Left lung (tissue), 10 donors: ENCODE measurements around the gene S1PR2. TPM values are rescaled to one million over a fixed set of nuclear protein-coding genes. Genes with fewer than 3 reads are reported as not detected.

ENCODE experiments used
- ATAC-seq: fragments of 200-7000 bp; cut with Tn5 transposase; one replicate; pipeline ENCODE4 v1.9.1; 2020; ENCODE audit warnings: moderate library complexity
- DNase-seq, 4 donors: peaks; one replicate each; pipeline ENCODE4 v3.0.0-alpha.2; 2013 to 2020
- H3K27ac ChIP-seq, 2 donors: fragments of 200-600 bp; sonication (generic) in 1 of 2; one replicate each; pipeline versions ENCODE4 v1.5.0 to v1.8.0; 2020 to 2021
- H3K27me3 ChIP-seq, 2 donors: fragments of 200-600 bp; sonication (generic) in 1 of 2; one replicate each; pipeline versions ENCODE4 v1.5.0 to v1.8.0; 2020 to 2021
- H3K36me3 ChIP-seq, 2 donors: fragments of 200-600 bp; sonication (generic) in 1 of 2; one replicate each; pipeline versions ENCODE4 v1.5.0 to v1.8.0; 2020 to 2021
- H3K4me1 ChIP-seq, 2 donors: fragments of 200-600 bp; one replicate each; pipeline ENCODE4 v1.8.0; 2021
- H3K4me3 ChIP-seq, 2 donors: fragments of 200-600 bp; sonication (generic) in 1 of 2; one replicate each; pipeline versions ENCODE4 v1.5.0 to v1.8.0; 2020 to 2021; ENCODE audit warnings: mild to moderate bottlenecking in 1 of 2
- H3K9me3 ChIP-seq, 2 donors: fragments of 200-600 bp; sonication (generic) in 1 of 2; one replicate each; pipeline versions ENCODE4 v1.5.0 to v1.8.0; 2020 to 2021
- CTCF ChIP-seq, 2 donors: fragments of 200-600 bp; sonication (generic) in 1 of 2; IDR thresholded peaks; one replicate each; pipeline versions ENCODE4 v1.5.0 to v1.8.0; 2021; ENCODE audit warnings: antibody characterized with exemption in 2 of 2
- intact Hi-C, 2 donors: fragments of 100-400 bp; cut with DNase I; formaldehyde crosslinking; loops; one replicate each; pipeline versions ENCODE4 v1.11.2 to v1.14.2; 2022
- polyA plus RNA-seq, 6 donors: library from polyadenylated mRNA; unstranded; fragments of 120-200 nt; gene quantifications; one replicate each; pipeline ENCODE4 v1.2.1, GENCODE V29; 2013; ENCODE audit not compliant: insufficient read length in 6 of 6
- total RNA-seq, 2 donors: library from RNA; stranded (reverse); fragmentation: NEBNext Ultra II Directional; extraction: Animal tissue kit (Norgen Biotek cat#: 25700); gene quantifications; one replicate each; pipeline ENCODE4 v1.2.1, GENCODE V29; 2021
- donor health status: DM: no; HTN: yes; CAD: no.
- donor health status: DM: no; HTN: no; CAD: no.

The S1PR2 gene
- total and polyA plus RNA-seq, 8 donors: 25.6 to 47.6 (median 41.4) TPM

GRCh38 chr19:10211061-10211460 lies 20.1 kb downstream of the S1PR2 start:
- intact Hi-C loops: no loop called here

GRCh38 chr19:10209315-10209714 lies 21.8 kb downstream of the S1PR2 start:
- Histone ChIP-seq H3K9me3 (peaks cover 0 to 5% of the 10 kb centered on the region in 2 donors), H3K4me3 (no peak overlapping the region), H3K27ac (no peak overlapping the region), H3K27me3 (no peaks in the 10 kb centered on the region), H3K36me3 (no peaks in the 10 kb centered on the region), H3K4me1 (peaks cover 0 to 3% of the 10 kb centered on the region in 2 donors)
- no peak for ATAC-seq
- intact Hi-C loops: no loop called here
- TF ChIP-seq CTCF (IDR thresholded peaks at IDR 0.05): no peak
- DNase-seq: no peak

More at GRCh38 chr19:10211061-10211460, 20.1 kb downstream of the S1PR2 start:
- H3K4me1 ChIP-seq: peaks cover 0 to 3% of the 10 kb centered on the region in 2 donors
- H3K27ac ChIP-seq: no peak overlapping the region
- no peak for DNase-seq
- no peaks in the 10 kb centered on the region for H3K27me3 ChIP-seq
- H3K4me3 ChIP-seq: no peak overlapping the region
- no peaks in the 10 kb centered on the region for H3K36me3 ChIP-seq
- H3K9me3 ChIP-seq: peaks cover 0 to 5% of the 10 kb centered on the region in 2 donors
- no peak for TF ChIP-seq CTCF (IDR thresholded peaks at IDR 0.05)
- ATAC-seq: no peak

- Histone ChIP-seq H3K9me3 (peaks cover 0 to 5% of the 10 kb centered on the region in 2 donors), H3K4me3 (no peak overlapping the region), H3K27me3 (no peaks in the 10 kb centered on the region), H3K4me1 (peaks cover 0 to 3% of the 10 kb centered on the region in 2 donors), H3K27ac (no peak overlapping the region), H3K36me3 (no peaks in the 10 kb centered on the region)
- no peak for DNase-seq
- TF ChIP-seq CTCF (IDR thresholded peaks at IDR 0.05): no peak
- intact Hi-C loops: no loop called here
- no peak for ATAC-seq
Measured at GRCh38 chr19:10207026-10207425, 24.1 kb downstream of the S1PR2 start.

- DNase-seq (peak in 3 of 4 donors; percentile 73 to 80 (median 80)), ATAC-seq (peak; percentile 97)
- intact Hi-C loops: no loop called here
- TF ChIP-seq CTCF (IDR thresholded peaks at IDR 0.05): no peak
- H3K27me3 ChIP-seq: no peaks in the 10 kb centered on the region
- no peak overlapping the region for H3K4me3 ChIP-seq
- no peaks in the 10 kb centered on the region for H3K36me3 ChIP-seq
- H3K4me1 ChIP-seq: peaks cover 0 to 3% of the 10 kb centered on the region in 2 donors
- peaks cover 0 to 5% of the 10 kb centered on the region in 2 donors for H3K9me3 ChIP-seq
- peak overlapping the region in 1 of 2 donors; percentile 62 for H3K27ac ChIP-seq
Measured at GRCh38 chr19:10206226-10206885, 24.8 kb downstream of the S1PR2 start.

- Histone ChIP-seq H3K36me3 (no peaks in the 10 kb centered on the region), H3K9me3 (peaks cover 0 to 5% of the 10 kb centered on the region in 2 donors), H3K4me3 (no peak overlapping the region), H3K4me1 (peaks cover 0 to 3% of the 10 kb centered on the region in 2 donors), H3K27me3 (no peaks in the 10 kb centered on the region), H3K27ac (peak overlapping the region in 1 of 2 donors; percentile 62)
- intact Hi-C loops: no loop called here
- no peak for ATAC-seq
- no peak for DNase-seq
- no peak for TF ChIP-seq CTCF (IDR thresholded peaks at IDR 0.05)
Measured at GRCh38 chr19:10205636-10206035, 25.5 kb downstream of the S1PR2 start.
